Brain microvascular endothelial cell (primary cell): ENCODE data around the gene KPNA4.
A peak's percentile ranks its signal among the peaks of the same experiment; 100 is the strongest.
"Not testable (repeated sequence)": the region's sequence is repeated elsewhere in the genome, so short reads cannot be mapped to it uniquely, and the experiment has no call there.

ENCODE experiments used
- DNase-seq: peaks from one replicate; pipeline ENCODE4 v3.0.0-alpha.2; 2020
- H3K27ac ChIP-seq: fragments of 250-450 bp; sonication (Bioruptor Pico); 2 replicates; pipeline ENCODE4 v1.5.1; 2020; ENCODE audit warnings: mild to moderate bottlenecking, moderate library complexity
- H3K27me3 ChIP-seq: fragments of 250-450 bp; sonication (Bioruptor Pico); replicated peaks from 2 replicates; pipeline ENCODE4 v1.5.1; 2020; ENCODE audit warnings: mild to moderate bottlenecking
- H3K36me3 ChIP-seq: fragments of 250-450 bp; sonication (Bioruptor Pico); replicated peaks from 2 replicates; pipeline ENCODE4 v1.5.1; 2020; ENCODE audit warnings: mild to moderate bottlenecking
- H3K4me3 ChIP-seq: 2 replicates; pipeline ENCODE4 v1.5.1; 2011; ENCODE audit warnings: low read depth, mild to moderate bottlenecking, control low read depth, low read length, moderate library complexity
- in situ Hi-C: cut with HindIII; loops from 2 replicates; pipeline ENCODE4 v1.10.0; 2017; ENCODE audit warnings: low sequenced_read_pairs, low pct_ligation_motif_present
- TF ChIP-seq, protein P1 (sequence below): IDR thresholded peaks from 2 replicates; pipeline ENCODE4 v1.5.1; 2011; ENCODE audit warnings: low read depth, mild to moderate bottlenecking, moderate library complexity, low read length, control low read depth, inconsistent platforms; ENCODE audit errors: missing control alignments

Gene KPNA4

DNA sequence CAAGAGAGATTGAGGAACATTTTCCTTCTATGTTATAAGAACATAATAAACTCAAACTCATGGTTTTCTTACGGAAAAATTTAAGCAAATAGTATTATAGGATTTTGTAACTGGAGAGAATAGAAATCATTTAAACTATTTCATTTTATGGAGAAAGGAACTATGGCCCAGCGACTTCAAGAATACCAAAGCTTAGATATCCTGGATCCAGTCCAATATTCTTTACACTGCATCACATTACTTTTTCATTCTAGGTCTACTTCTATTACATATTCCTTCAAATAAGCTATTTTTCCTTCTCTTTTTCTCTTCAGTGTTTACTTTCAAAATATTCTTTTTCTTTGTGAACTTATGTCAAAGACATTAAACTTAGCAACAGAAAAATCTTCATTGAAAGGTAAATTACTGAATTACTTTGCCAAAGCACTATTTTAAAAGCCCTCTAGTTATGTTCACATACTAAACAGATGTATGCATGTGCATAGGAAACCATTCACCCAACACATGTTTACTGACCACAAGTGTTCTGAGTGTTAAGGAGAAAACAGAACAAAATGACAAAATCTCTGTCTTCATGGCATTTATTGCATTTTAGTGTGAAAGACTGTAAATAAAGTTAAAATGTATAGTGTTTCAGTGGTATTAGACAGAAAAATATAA is 20.4 kb downstream of the KPNA4 start:
- in situ Hi-C loops, result no loop called here
- Histone ChIP-seq H3K27me3 (no peaks in the 10 kb centered on the region), H3K36me3 (no peaks in the 10 kb centered on the region), H3K27ac (no peak overlapping the region), H3K4me3 (no peak overlapping the region)
- no peak for DNase-seq
- TF ChIP-seq, protein P1, sequence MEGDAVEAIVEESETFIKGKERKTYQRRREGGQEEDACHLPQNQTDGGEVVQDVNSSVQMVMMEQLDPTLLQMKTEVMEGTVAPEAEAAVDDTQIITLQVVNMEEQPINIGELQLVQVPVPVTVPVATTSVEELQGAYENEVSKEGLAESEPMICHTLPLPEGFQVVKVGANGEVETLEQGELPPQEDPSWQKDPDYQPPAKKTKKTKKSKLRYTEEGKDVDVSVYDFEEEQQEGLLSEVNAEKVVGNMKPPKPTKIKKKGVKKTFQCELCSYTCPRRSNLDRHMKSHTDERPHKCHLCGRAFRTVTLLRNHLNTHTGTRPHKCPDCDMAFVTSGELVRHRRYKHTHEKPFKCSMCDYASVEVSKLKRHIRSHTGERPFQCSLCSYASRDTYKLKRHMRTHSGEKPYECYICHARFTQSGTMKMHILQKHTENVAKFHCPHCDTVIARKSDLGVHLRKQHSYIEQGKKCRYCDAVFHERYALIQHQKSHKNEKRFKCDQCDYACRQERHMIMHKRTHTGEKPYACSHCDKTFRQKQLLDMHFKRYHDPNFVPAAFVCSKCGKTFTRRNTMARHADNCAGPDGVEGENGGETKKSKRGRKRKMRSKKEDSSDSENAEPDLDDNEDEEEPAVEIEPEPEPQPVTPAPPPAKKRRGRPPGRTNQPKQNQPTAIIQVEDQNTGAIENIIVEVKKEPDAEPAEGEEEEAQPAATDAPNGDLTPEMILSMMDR, result no peak

DNA sequence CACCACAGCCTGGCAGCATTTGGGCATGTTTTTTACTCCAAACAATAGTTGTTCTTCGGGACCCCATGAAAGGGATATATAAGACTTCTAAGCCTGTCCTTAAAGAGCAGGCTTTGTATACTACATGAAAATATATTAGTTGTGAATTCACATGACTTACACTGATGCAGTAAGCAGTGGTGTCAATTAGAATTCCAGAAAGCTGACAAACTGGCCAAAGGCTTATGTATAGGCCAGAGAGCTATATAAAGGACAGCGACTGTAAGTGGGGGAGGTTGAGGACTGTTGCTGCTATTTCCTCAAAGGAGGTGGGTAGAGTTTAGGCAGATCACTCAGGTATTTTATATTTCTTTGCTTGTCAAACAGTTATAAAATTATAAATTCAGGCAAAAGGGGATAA is 24.8 kb downstream of the KPNA4 start:
- H3K27ac ChIP-seq, result no peak overlapping the region
- H3K27me3 ChIP-seq, result no peaks in the 10 kb centered on the region
- DNase-seq, result peak; percentile 22
- no peak overlapping the region for H3K4me3 ChIP-seq
- in situ Hi-C loops, result no loop called here
- TF ChIP-seq, protein P1, result no peak
- no peaks in the 10 kb centered on the region for H3K36me3 ChIP-seq

DNA sequence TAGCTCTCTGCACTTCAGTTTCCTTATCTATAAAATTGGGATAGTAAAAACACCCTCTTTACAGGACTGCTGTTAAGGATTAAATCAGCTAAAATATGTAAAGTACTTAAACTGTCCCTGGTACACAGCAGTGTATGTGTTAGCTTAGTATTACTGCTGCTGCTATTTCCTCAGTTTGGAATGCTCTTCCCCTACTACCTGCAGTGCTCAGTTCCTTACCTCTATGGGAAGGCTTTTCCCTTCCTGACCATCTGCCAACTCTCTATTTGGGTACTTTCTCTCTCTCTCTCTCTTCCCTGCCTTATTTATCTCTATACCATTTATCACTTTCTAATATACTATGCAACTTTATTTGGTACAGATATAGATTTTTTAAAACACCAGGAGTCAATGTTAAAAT is 26.5 kb downstream of the KPNA4 start:
- peaks cover 8% of the 10 kb centered on the region for H3K36me3 ChIP-seq
- in situ Hi-C loops, result no loop called here
- DNase-seq, result no peak
- H3K27me3 ChIP-seq, result no peaks in the 10 kb centered on the region
- H3K27ac ChIP-seq, result no peak overlapping the region
- no peak overlapping the region for H3K4me3 ChIP-seq
- TF ChIP-seq, protein P1, result no peak

DNA sequence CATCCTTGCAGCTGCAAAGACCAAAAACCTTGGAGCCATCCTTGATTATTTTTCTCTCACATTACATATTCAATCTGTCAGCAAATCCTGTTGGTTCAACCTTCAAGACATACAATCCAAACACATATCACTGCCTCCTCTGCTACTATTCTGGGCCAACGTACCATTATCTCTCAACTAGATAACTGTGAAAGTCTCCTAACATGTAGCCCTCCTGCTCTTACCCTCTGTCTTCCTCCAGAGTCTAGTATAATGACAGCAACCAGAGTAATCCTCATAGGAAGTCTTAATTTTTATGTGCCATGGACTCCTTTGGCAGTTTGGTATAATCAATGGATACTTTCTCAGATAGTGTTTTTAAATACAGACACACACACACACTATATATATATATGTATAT is 27.6 kb downstream of the KPNA4 start:
- H3K36me3 ChIP-seq, result peaks cover 12% of the 10 kb centered on the region
- TF ChIP-seq, protein P1, result no peak
- in situ Hi-C loops, result no loop called here
- DNase-seq, result no peak
- no peak overlapping the region for H3K27ac ChIP-seq
- no peaks in the 10 kb centered on the region for H3K27me3 ChIP-seq
- no peak overlapping the region for H3K4me3 ChIP-seq

GRCh38 chr3:160532371-160532770 is 33.0 kb downstream of the KPNA4 start:
- in situ Hi-C loops, result no loop called here
- H3K36me3 ChIP-seq, result peaks cover 32% of the 10 kb centered on the region
- TF ChIP-seq, protein P1, result no peak
- no peak overlapping the region for H3K27ac ChIP-seq
- no peak for DNase-seq
- no peaks in the 10 kb centered on the region for H3K27me3 ChIP-seq
- H3K4me3 ChIP-seq, result no peak overlapping the region

- Histone ChIP-seq H3K27me3 (no peaks in the 10 kb centered on the region), H3K27ac (no peak overlapping the region), H3K4me3 (no peak overlapping the region), H3K36me3 (peaks cover 40% of the 10 kb centered on the region)
- TF ChIP-seq, protein P1, result no peak
- in situ Hi-C loops, result no loop called here
- DNase-seq, result no peak
Measured at GRCh38 chr3:160531311-160531710, 34.1 kb downstream of the KPNA4 start.

DNA sequence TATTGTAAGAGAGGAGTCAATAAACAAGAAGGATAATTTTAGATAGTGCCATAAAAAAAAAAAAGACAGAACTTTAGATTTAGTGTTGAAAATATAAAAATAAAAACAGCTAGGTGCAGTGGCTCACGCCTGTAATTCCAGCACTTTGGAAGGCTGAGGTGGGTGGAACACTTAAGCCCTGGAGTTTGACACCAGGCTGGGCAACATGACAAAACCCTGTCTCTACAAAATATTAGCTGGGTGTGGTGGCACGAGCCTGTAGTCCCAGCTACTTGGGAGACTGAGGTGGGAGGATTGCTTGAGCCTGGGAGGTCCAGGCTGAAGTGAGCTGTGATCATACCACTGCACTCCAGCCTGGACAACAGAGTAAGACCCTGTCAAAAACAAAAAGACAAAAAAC is 49.0 kb downstream of the KPNA4 start:
- H3K27me3 ChIP-seq, in situ Hi-C loops, H3K4me3 ChIP-seq, H3K27ac ChIP-seq, DNase-seq: not testable (repeated sequence)
- peaks cover 62% of the 10 kb centered on the region for H3K36me3 ChIP-seq
